Measurements from ENCODE around the gene OR2H2. TPM values are rescaled to one million over a fixed set of nuclear protein-coding genes. Genes with fewer than 3 reads are reported as not detected.

The OR2H2 gene
- total and polyA plus RNA-seq, 5 donors from 2014 or later = not detected

DNA sequence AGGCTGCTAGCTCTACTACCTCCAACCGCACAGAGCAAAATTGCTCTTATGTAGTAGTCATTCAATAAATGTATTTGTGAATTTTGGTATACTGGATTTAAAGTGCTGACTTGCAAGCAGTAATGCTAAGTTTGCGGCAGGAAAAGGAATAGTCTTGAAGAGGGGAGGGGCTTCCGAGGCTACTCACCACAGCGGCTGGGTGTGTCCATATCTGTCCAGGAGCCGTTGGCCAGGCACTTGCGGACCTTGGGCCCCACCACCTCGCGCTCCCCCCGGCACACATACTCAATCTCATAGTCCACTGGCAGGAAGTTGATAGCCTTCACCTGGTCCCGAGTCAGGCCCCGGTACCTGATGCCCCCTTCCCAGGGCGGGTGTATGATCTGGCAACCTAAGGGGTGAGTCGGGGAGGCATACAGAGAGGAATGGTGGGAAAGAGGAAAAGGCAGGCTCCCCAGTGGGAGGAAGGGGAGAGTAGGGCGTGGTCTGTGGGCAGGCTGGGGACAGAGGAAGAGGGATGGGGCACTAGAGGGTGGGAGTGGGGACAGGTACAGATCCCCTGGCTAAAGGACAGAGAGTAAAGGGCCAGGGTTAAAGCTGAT is 46.4 kb downstream of the OR2H2 start:
- Mint-ChIP-seq H3K27ac (peak overlapping the region; percentile 74 to 92 (median 83)), H3K4me3 (peak overlapping the region; percentile 87 to 97 (median 88)), H3K36me3 (no peaks in the 10 kb centered on the region), H3K27me3 (peaks cover 16% of the 10 kb centered on the region), H3K9me3 (no peaks in the 10 kb centered on the region), H3K4me1 (peaks cover 21 to 62% (median 38%) of the 10 kb centered on the region in 4 donors)
- Histone ChIP-seq H3K4me3 (ENCODE audit: low read depth, low read length) (no peak overlapping the region), H3K9me3 (ENCODE audit: control insufficient read depth in 2 of 2, low read length in 2 of 2) (no peaks in the 10 kb centered on the region), H3K4me1 (ENCODE audit: control insufficient read depth, insufficient read depth, low read length, poor library complexity, severe bottlenecking) (peaks cover 46% of the 10 kb centered on the region), H3K36me3 (ENCODE audit: control insufficient read depth, insufficient read depth, low read length) (no peaks in the 10 kb centered on the region), H3K27ac (ENCODE audit: insufficient read depth, low read length, poor library complexity, severe bottlenecking) (no peak overlapping the region), H3K27me3 (ENCODE audit: control insufficient read depth, insufficient read depth, low read length) (no peaks in the 10 kb centered on the region)
- DNase-seq (no peak), ATAC-seq (ENCODE audit: low read depth in 2 of 2) (no peak)

DNA sequence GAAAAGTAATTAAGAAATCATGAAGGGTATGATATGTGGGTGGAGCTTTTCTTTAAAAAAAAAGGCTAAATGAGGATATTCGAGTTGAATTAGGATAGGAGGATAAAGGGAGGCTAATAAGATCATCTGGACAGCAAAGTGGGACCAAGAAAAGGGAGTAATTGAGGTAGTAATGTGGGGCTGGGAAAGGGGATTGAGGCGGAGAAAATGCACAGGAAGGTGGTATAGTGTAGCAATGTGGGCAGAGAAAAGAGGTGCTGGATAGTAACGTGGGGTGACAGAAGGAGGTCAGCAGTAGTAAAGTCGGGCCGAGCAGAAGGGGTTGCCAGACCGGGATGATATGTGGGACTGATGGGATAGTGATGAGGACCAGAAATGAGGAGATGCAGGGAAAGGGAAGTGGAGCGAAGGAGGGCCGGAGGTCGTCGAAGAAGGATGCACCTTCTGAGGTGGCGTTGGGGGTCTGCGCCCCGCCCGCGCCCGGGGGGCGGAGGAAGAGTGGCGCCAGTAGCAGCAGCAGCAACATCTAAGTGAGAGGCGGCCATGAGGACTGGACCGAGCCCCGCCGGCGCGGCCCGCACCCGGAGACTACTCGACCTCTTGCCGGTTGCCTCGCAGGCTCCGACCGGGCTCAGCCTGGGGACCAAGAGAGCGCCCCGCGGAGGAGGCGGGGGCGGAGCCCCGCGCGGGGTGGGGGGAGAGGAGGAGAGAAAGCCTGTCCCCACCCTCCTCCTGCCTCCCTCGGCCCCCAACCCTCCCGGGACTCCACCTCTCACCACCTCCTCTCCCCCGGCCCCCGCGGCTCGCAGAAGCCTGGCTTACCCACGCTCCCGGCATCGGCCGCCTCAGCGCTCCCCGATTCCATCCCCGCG is 47.2 kb downstream of the OR2H2 start:
- Histone ChIP-seq H3K4me1 (ENCODE audit: control insufficient read depth, insufficient read depth, low read length, poor library complexity, severe bottlenecking) (peaks cover 46% of the 10 kb centered on the region), H3K9me3 (ENCODE audit: control insufficient read depth in 2 of 2, low read length in 2 of 2) (no peaks in the 10 kb centered on the region), H3K27me3 (ENCODE audit: control insufficient read depth, insufficient read depth, low read length) (no peaks in the 10 kb centered on the region), H3K36me3 (ENCODE audit: control insufficient read depth, insufficient read depth, low read length) (no peaks in the 10 kb centered on the region), H3K4me3 (ENCODE audit: low read depth, low read length) (peak overlapping the region; percentile 67), H3K27ac (ENCODE audit: insufficient read depth, low read length, poor library complexity, severe bottlenecking) (peak overlapping the region; percentile 67)
- Mint-ChIP-seq H3K27me3 (peaks cover 16% of the 10 kb centered on the region), H3K9me3 (no peaks in the 10 kb centered on the region), H3K4me1 (peaks cover 21 to 58% (median 38%) of the 10 kb centered on the region in 4 donors), H3K27ac (peak overlapping the region; percentile 74 to 92 (median 78)), H3K36me3 (no peaks in the 10 kb centered on the region), H3K4me3 (peak overlapping the region; percentile 87 to 97 (median 88))
- peak; percentile 60 to 71 (median 67) for DNase-seq
- peak; percentile 20 to 59 for ATAC-seq (ENCODE audit: low read depth in 2 of 2)

DNA sequence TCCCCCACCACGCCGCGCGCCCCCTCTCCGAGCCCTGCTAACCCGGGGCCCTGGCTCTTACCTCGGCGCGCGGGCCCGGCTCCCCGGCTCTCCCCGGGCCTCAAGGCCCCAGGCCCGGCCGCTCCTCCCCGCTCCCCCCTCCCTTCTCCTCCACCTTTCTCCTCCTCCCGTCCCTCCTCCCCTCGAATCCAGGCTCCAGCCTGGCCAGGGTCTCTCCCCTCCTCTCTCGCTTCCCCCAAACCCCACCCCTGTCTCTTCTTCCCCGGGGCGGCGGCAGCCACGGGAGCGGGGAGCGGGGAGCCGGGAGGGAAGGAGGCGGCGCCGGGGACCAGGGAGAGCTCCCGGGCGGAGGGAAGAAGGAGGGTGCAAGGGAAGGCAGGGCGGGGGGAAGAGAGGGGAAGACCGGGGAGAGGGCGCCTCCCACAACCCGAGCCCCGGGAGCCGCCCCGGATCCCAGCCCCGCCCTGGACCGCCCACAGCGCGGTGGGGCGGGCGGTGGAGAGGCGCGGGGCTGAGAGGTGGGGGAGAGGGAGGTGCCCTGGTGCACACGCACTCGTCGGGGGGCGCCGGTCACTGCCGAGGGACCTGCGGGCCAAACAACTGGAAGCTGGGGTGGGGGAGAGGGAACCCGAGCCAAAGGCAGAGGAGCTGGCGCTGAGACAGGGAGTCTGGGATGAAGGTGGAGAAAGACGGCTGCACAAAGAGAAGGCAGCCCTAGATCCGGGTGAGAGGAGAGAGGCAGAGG is 48.0 kb downstream of the OR2H2 start, which contains the start of gene GABBR1:
GABBR1 (minus strand) TSS at position 395 of the 745 bp plus-strand sequence. CDS start 798 bp downstream, outside the sequence.
- Histone ChIP-seq H3K4me3 (ENCODE audit: low read depth, low read length) (peak within 1 kb of the TSS; percentile 67), H3K27me3 (ENCODE audit: control insufficient read depth, insufficient read depth, low read length) (no peaks in the 10 kb centered on the region), H3K4me1 (ENCODE audit: control insufficient read depth, insufficient read depth, low read length, poor library complexity, severe bottlenecking) (peaks cover 46% of the 10 kb centered on the region), H3K27ac (ENCODE audit: insufficient read depth, low read length, poor library complexity, severe bottlenecking) (peak within 1 kb of the TSS; percentile 67), H3K36me3 (ENCODE audit: control insufficient read depth, insufficient read depth, low read length) (no peaks in the 10 kb centered on the region), H3K9me3 (ENCODE audit: control insufficient read depth in 2 of 2, low read length in 2 of 2) (no peaks in the 10 kb centered on the region)
- H3K9me3 Mint-ChIP-seq = no peaks in the 10 kb centered on the region
- no peaks in the 10 kb centered on the region for H3K36me3 Mint-ChIP-seq
- DNase-seq = peak; percentile 64 to 80 (median 75)
- ATAC-seq (ENCODE audit: low read depth in 2 of 2) = peak; percentile 75 to 80
- H3K4me1 Mint-ChIP-seq = peaks cover 21 to 59% (median 38%) of the 10 kb centered on the region in 4 donors
- H3K27me3 Mint-ChIP-seq = peaks cover 16% of the 10 kb centered on the region
- H3K27ac Mint-ChIP-seq = peak within 1 kb of the TSS; percentile 78 to 95 (median 89)
- peak within 1 kb of the TSS; percentile 87 to 97 (median 90) for H3K4me3 Mint-ChIP-seq

DNA sequence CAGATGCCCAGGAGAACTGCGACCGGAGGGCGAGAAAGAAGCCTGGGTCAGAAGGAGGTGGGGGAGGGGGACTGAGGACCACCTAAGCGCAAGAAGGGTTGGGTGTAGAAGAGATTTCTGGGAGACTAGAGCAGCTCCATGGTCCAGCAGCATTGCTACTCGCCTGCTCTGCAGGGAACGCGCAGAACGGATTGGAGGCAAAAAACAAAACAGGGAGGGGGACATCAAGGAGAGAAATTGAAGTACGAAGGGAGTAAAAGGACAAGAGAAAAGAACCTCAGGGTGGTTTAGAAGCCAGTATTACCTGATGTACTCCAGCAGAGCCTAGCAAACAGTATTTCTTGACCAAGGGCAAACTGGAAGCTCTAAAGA is 48.6 kb downstream of the OR2H2 start:
- peak overlapping the region; percentile 81 to 91 (median 88) for H3K4me3 Mint-ChIP-seq
- no peaks in the 10 kb centered on the region for H3K36me3 Mint-ChIP-seq
- H3K4me1 Mint-ChIP-seq = peaks cover 21 to 55% (median 35%) of the 10 kb centered on the region in 4 donors
- no peaks in the 10 kb centered on the region for H3K36me3 ChIP-seq (ENCODE audit: control insufficient read depth, insufficient read depth, low read length)
- DNase-seq = peak in 1 of 3 donors; percentile 20
- H3K27me3 Mint-ChIP-seq = peaks cover 16% of the 10 kb centered on the region
- no peaks in the 10 kb centered on the region for H3K9me3 ChIP-seq (ENCODE audit: control insufficient read depth in 2 of 2, low read length in 2 of 2)
- peak overlapping the region; percentile 48 for H3K4me3 ChIP-seq (ENCODE audit: low read depth, low read length)
- peak overlapping the region; percentile 67 for H3K27ac ChIP-seq (ENCODE audit: insufficient read depth, low read length, poor library complexity, severe bottlenecking)
- H3K27ac Mint-ChIP-seq = peak overlapping the region in 2 of 3 donors; percentile 89 to 95
- peaks cover 42% of the 10 kb centered on the region for H3K4me1 ChIP-seq (ENCODE audit: control insufficient read depth, insufficient read depth, low read length, poor library complexity, severe bottlenecking)
- H3K27me3 ChIP-seq (ENCODE audit: control insufficient read depth, insufficient read depth, low read length) = no peaks in the 10 kb centered on the region
- no peak for ATAC-seq (ENCODE audit: low read depth in 2 of 2)
- H3K9me3 Mint-ChIP-seq = no peaks in the 10 kb centered on the region

DNA sequence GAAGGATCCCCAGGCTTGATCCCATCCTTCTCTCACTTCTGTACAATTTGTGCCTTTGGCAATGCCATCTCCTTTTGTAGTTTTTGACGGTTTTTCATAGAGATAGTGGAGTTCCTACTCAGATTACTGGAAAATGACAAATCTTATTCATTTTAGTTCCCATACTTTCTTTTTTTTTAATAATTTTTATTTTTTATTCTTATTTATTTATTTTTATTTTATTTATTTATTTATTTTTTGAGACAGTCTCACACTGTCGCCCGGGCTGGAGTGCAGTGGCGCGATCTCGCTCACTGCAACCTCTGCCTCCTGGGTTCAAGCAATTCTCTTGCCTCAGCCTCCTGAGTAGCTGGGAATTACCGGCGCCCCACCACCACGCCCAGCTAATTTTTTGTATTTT is 52.3 kb downstream of the OR2H2 start:
- H3K9me3 Mint-ChIP-seq = no peaks in the 10 kb centered on the region
- H3K36me3 Mint-ChIP-seq = no peaks in the 10 kb centered on the region
- H3K4me3 ChIP-seq (ENCODE audit: low read depth, low read length) = no peak overlapping the region
- H3K36me3 ChIP-seq (ENCODE audit: control insufficient read depth, insufficient read depth, low read length) = no peaks in the 10 kb centered on the region
- H3K9me3 ChIP-seq (ENCODE audit: control insufficient read depth in 2 of 2, low read length in 2 of 2) = no peaks in the 10 kb centered on the region
- peaks cover 11 to 38% (median 18%) of the 10 kb centered on the region in 4 donors for H3K4me1 Mint-ChIP-seq
- H3K27ac Mint-ChIP-seq = no peak overlapping the region
- ATAC-seq (ENCODE audit: low read depth in 2 of 2) (no peak), DNase-seq (no peak)
- H3K27me3 Mint-ChIP-seq = no peaks in the 10 kb centered on the region
- peak overlapping the region in 1 of 4 donors; percentile 90 for H3K4me3 Mint-ChIP-seq
- H3K27ac ChIP-seq (ENCODE audit: insufficient read depth, low read length, poor library complexity, severe bottlenecking) = no peak overlapping the region
- peaks cover 35% of the 10 kb centered on the region for H3K4me1 ChIP-seq (ENCODE audit: control insufficient read depth, insufficient read depth, low read length, poor library complexity, severe bottlenecking)
- H3K27me3 ChIP-seq (ENCODE audit: control insufficient read depth, insufficient read depth, low read length) = no peaks in the 10 kb centered on the region

Other genes with a start within 250 kb of the OR2H2 start
- gene OR5V1, start 216.3 kb upstream of the OR2H2 start, total RNA-seq = not detected
- gene OR5V1, start 216.3 kb upstream of the OR2H2 start, polyA plus RNA-seq = not detected
- not detected for gene OR12D3, start 209.8 kb upstream of the OR2H2 start, total RNA-seq
- gene OR12D3, start 209.8 kb upstream of the OR2H2 start, polyA plus RNA-seq = not detected
- gene OR12D2, start 189.5 kb upstream of the OR2H2 start, total RNA-seq = not detected
- not detected for gene OR12D2, start 189.5 kb upstream of the OR2H2 start, polyA plus RNA-seq
- gene OR12D1, start 170.2 kb upstream of the OR2H2 start, total RNA-seq = not detected
- not detected for gene OR12D1, start 170.2 kb upstream of the OR2H2 start, polyA plus RNA-seq
- gene OR10C1, start 145.8 kb upstream of the OR2H2 start, total RNA-seq = not detected
- gene OR10C1, start 145.8 kb upstream of the OR2H2 start, polyA plus RNA-seq = not detected
- not detected for gene OR11A1, start 128.1 kb upstream of the OR2H2 start, total RNA-seq
- gene OR11A1, start 128.1 kb upstream of the OR2H2 start, polyA plus RNA-seq = not detected
- not detected for gene OR2H1, start 128.0 kb upstream of the OR2H2 start, total RNA-seq
- not detected for gene OR2H1, start 128.0 kb upstream of the OR2H2 start, polyA plus RNA-seq
- gene MAS1L, start 97.2 kb upstream of the OR2H2 start, total RNA-seq = not detected
- not detected for gene MAS1L, start 97.2 kb upstream of the OR2H2 start, polyA plus RNA-seq
- not detected for gene UBD, start 25.4 kb upstream of the OR2H2 start, total RNA-seq
- gene UBD, start 25.4 kb upstream of the OR2H2 start, polyA plus RNA-seq = not detected
- gene GABBR1, start 48.1 kb downstream of the OR2H2 start, total RNA-seq = 56.3 TPM
- gene GABBR1, start 48.1 kb downstream of the OR2H2 start, polyA plus RNA-seq = 1 to 10 TPM in 3 of 4 donors, under 1 TPM in 1; 0.60 to 1.8 (median 1.5) TPM
- not detected for gene MOG, start 72.0 kb downstream of the OR2H2 start, total RNA-seq
- gene MOG, start 72.0 kb downstream of the OR2H2 start, polyA plus RNA-seq = not detected
- 2.4 TPM for gene ZFP57, start 96.0 kb downstream of the OR2H2 start, total RNA-seq
- gene ZFP57, start 96.0 kb downstream of the OR2H2 start, polyA plus RNA-seq = 1 to 10 TPM in 2 of 4 donors, not detected in 2; 1.0 to 4.8 TPM
- 1,143 TPM for gene HLA-F, start 138.3 kb downstream of the OR2H2 start, total RNA-seq
- gene HLA-F, start 138.3 kb downstream of the OR2H2 start, polyA plus RNA-seq = 100 to 1,000 TPM; 302 to 457 (median 429) TPM
- gene HLA-G, start 242.7 kb downstream of the OR2H2 start, total RNA-seq = 0.49 TPM
- 1 to 10 TPM in 3 of 4 donors, under 1 TPM in 1; 0.39 to 3.2 (median 1.3) TPM for gene HLA-G, start 242.7 kb downstream of the OR2H2 start, polyA plus RNA-seq